GM12878 (cell line): ENCODE measurements around the gene ARHGAP19.

ENCODE experiments used
- BRCA1 ChIP-seq: IDR thresholded peaks from 2 replicates; pipeline ENCODE4 v1.6.1; 2011; ENCODE audit warnings: low read depth, low read length, improper control_type of control experiment
- CHD2 ChIP-seq: IDR thresholded peaks from 2 replicates; pipeline ENCODE4 v1.6.1; 2011; ENCODE audit warnings: low read depth, low read length, improper control_type of control experiment, borderline replicate concordance
- GABPA ChIP-seq: IDR thresholded peaks from 2 replicates; pipeline ENCODE4 v1.6.1; 2014; ENCODE audit warnings: antibody characterized with exemption, low read depth, mild to moderate bottlenecking, inconsistent platforms
- POLR2AphosphoS5 ChIP-seq: IDR thresholded peaks from 2 replicates; pipeline ENCODE4 v1.6.1; 2011; ENCODE audit warnings: mild to moderate bottlenecking, low read length, inconsistent platforms
- TF ChIP-seq, protein P1 (sequence below): IDR thresholded peaks from 2 replicates; pipeline ENCODE4 v1.6.1; 2012; ENCODE audit warnings: low read length, inconsistent platforms

DNA sequence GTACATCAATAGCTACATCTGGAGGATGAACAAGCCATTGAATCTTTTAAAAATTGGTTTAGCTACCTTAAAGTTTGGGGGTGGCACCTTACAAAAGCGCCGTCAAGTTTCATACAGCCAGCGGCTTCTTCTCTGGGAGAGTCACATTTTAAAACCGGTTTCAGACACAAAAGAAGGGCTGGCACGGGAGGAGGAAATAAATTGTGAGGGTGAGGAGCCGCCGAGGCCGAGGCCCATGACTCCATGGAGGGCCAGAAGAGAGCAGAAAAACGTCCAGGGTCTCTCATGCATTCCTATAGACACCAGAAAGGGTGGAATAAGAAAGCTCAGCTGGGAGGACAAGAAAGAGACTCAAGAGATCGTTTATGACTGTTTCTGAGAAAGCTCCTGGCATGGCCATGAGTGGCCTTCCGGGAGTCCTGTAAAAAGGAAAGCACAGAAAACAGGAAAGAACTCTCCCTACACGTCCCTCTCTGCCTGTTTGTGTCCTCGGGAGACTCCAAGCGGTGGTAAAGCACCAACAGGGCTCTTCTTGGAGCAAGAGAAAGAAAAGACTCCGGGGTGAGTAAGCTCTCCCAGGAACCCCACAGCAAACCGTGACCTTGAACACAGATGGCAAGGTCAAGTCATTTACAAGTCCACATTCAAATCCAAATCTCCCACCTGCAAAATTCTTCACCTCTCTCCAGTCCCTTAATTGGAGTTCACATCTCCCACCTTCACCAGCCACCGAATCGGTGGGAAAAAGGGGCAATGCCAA is 40.3 kb upstream of the ARHGAP19 start:
- no peak for TF ChIP-seq GABPA
- TF ChIP-seq POLR2AphosphoS5 = no peak
- TF ChIP-seq CHD2 = no peak
- no peak for TF ChIP-seq BRCA1
- TF ChIP-seq, protein P1, sequence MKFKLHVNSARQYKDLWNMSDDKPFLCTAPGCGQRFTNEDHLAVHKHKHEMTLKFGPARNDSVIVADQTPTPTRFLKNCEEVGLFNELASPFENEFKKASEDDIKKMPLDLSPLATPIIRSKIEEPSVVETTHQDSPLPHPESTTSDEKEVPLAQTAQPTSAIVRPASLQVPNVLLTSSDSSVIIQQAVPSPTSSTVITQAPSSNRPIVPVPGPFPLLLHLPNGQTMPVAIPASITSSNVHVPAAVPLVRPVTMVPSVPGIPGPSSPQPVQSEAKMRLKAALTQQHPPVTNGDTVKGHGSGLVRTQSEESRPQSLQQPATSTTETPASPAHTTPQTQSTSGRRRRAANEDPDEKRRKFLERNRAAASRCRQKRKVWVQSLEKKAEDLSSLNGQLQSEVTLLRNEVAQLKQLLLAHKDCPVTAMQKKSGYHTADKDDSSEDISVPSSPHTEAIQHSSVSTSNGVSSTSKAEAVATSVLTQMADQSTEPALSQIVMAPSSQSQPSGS = no peak
